ENCODE results near the gene HOTAIR.

Gene HOTAIR

GRCh38 chr12:53927220-53928029 lies 47.3 kb downstream of the HOTAIR start:
- no peak for DNase-seq (ENCODE audit: low read depth)

- DNase-seq (ENCODE audit: low read depth): no peak
These were observed 50.0 kb downstream of the HOTAIR start for GRCh38 chr12:53924521-53925405.

- DNase-seq (ENCODE audit: low read depth): no peak
These were observed 57.7 kb downstream of the HOTAIR start for GRCh38 chr12:53916788-53917655.

Measured in iris pigment epithelial cell (primary cell).